AG20443 (cell line): ENCODE data around the gene MGAT5.

Source experiments
- DNase-seq: peaks from one replicate; pipeline ENCODE4 v3.0.0; 2012; ENCODE audit warnings: low spot score, mixed read lengths

Gene MGAT5

DNA sequence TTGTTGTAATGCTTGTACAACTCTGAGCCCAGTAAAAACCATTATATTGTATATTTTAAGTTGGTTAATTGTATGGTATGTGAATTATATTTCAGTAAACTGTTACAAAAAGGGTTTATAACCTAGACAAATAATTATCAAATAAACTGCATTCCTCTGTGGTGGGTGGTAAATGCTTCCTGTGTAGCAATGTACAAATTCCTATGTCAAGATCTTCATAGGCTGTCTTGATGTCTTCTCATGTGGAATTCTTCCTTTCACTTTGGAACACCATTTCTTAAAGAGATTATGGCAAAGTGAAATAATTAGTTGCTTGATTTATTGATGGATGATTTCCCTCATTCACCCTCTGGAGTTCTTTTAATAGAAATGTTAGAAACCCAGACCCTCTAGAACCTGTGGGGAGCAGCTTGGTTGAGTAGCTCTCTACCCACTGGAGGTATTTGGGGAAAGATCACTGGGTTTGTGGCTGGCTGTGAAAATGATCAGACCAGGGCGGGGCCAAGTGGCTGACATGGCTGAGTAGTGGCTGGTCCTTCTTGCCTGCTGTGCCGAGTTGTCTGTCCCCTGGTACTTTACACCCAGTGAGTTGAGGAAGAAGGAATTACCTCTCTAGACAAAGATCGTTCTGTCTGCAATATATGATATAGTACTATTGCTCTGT, 22.4 kb upstream of the MGAT5 start:
- no peak for DNase-seq

DNA sequence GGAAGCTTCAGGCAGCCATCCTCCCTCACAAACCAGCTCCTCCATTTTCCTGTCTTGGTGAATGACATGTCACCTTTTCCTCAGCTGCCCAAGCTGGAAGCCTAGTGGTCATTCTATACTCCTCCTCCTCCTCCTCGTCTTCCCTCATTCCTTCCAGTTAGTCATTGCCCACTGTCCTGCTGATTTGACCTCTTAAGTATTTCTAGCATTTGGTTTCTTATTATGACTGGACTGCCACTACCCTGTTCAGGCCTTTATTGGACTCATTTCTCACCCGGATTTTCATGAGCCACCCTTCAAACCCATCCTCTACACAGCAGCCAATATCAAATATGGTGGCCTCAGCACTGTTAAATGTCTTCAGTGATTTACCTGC, 21.9 kb upstream of the MGAT5 start:
- DNase-seq = peak; percentile 62

DNA sequence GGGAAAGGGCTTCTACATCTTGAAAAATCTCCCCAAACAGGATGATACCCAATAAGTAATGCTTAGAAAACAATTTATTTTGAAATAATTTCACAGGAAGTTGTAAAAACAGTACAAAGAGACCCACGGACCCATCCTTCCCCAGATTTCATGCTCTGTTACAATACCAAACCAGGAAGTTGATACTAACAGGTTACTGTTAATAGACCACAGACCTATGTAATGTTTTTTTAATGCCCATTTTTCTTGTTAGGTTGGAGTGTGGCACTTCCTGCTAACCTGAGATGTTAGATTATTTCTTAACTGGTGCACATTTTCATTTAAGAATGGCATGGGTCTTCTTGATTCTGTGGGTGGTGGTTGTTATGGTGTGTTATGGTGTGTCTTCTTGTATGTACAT, 21.4 kb upstream of the MGAT5 start:
- DNase-seq = no peak

DNA sequence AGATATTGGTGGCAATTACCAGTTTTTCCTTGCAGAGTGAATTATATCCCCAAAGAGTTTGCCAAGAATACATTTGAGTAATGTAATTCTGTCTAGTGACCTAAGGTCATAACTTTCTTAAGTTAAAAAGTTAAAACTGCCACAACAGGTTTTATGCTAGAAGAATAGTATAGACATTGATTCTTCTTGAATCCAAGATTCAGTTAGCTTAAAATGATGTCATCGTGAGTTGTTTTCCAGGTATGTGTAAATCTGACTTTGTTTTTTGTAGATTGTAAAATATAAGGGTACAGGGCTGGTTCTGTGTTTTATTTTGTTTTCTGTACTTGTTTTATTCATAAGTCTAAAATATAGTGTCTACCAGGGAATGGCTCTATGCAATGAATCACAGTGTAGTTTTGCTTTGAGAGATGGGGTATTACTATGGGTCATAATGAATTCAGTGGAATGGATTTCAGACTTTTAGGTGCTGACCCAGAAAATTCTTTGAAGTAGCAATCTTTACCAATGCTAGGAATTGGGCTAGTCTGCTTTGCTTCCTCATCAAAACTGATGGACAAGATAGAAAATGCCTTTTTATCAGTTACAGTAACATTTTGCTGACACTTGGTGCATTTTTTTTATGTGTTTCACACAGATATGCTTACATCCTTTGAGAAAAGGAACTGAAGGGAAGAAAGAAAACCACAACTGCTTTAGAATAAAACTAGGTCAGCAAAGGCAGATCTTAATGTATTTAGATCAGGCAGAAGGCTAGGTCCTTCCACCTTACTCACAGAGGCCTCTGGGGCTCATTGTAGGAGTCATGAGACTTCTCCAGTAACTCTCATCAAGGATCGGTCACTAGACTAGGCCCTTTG, 20.8 kb upstream of the MGAT5 start:
- DNase-seq = no peak

DNA sequence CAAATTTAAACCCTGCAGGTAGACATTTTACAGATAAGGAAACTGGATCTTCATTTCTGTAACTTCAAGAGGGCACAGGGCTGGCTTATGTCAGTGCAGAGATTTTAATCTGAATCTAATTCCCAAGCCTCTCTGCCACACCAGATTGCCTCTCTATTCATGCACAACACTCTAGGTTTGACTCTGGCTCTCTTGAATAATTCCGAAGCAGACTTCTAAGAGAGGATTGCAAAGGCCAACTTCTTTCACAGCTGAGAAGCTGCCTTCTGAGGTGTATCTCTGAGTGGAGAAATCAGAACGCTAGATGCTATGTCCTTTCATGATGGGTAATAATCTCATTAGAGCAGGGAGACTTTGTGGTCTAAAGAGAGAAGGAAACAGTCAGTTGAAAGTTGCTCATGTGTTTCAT, 20.1 kb upstream of the MGAT5 start:
- DNase-seq = no peak

DNA sequence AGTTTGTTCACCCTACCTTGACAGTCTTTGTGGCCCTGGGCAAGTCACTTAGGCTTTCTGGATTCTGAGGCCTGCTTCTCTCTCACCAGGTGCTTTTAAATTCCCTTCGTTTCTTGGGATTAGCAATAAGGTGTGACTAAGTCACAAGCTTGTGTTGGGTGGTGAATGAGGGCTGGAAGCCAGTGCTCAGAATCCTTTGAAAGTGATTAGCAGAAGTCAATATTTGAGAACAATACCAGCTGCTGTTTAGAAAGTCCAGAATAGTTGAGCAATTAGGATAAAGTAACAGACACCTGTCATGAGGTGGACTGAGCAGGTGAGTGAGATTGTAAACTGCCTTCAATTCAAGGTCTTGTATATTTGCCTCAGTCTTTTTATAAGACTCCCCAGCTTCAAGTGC, 19.3 kb upstream of the MGAT5 start:
- no peak for DNase-seq

DNA sequence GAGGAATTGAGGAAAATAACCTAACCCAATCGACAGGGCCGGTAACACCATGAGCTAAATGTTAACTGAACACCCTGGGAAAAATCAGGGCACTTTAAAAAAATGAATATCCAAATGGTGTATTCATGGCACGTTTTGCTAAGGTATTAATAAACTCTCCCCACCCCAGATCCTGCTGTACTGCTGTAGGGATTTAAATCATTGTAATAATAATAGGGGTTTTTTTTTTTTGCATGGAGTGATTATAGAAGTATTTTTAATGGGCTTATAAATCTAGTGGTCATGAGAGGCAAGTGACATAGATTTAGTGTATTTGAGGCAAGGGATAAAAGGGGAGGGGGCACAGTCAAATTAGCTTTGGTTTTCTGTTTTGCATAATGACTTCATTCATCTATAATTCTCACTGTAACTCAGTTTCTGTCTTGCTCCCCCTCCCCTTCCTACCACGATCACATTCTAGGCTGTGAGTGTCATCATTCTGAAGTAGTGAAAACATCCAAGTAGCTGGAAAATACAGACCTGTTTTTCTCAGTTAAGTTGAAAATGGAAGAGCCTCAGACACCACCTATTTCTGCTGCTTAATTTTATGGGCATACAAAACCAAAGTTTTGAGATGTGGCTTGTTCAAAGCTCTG, 18.2 kb upstream of the MGAT5 start:
- DNase-seq = peak; percentile 32

DNA sequence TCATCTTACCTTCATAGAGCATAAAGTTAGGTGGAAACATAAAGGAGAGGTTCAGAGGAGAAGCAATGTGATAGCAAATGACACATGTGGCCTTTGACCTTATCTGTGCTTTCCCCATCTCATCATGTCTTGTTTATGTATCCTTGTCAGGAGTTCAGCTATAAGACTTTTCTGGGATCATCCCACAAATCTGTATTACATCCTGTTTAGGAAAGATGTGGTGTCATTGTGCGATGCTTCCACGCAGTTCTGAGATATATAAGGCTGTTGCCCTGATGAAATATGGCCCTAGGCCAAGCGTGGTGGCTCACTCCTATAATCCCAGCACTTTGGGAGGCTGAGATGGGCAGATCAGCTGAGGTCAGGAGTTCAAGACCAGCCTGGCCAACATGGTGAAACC, 15.5 kb upstream of the MGAT5 start:
- DNase-seq = no peak

DNA sequence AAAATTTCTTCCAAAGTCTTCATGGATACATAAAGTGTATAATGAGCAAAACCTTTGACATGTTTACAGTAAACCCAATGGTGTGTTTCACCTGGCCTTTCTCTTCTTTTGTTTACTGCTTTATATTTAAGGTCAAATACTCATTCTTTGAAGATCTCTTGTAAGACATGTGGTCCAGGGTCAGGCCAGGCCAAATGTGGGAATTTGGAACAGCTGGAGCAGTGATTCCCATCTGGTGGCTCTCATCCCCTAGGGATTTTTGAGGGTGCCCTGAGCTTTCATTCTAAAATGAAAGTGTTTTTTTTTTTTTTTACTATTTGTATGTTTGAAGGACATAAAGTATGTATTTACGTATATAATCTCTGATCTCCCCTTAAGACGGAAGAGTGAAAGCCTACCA, 13.8 kb upstream of the MGAT5 start:
- no peak for DNase-seq

DNA sequence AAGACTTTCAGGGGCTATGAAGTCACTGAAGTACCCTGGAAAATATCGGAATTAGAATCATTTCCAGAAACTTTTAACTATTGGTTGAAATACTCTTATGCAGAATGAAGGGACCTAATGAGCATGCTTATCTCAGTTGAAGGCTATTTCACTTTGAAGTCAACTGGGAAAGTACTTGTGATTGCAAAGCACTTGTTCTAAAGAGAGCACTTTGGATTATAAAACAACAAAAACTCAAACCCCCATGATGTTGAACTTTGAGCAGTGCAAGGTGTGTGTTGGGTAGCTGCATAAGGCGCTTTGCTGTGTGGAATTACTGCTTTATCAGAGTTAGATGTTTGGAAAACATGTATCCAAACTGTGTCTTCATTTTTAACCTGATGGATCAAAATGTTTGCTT, 12.0 kb upstream of the MGAT5 start:
- no peak for DNase-seq

DNA sequence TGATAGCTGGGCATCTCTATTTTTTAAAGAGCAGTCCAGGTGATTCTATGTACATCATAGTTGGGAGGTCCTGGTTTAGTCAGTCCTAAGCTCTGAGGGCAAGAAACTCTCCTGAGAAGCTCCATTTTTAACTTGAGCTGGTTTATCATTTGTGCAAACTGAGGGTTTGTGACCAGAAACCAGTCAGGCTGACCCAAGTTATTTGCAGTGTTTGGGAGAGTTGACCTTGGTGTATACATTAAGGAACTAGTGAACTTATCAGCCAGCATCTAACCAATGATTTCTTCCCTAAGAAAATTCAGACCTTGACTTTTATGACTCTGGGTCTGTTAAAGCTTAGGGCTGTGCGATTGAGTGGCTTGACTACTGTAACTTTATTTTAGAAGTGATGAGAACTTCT, 10.6 kb upstream of the MGAT5 start:
- DNase-seq = no peak

DNA sequence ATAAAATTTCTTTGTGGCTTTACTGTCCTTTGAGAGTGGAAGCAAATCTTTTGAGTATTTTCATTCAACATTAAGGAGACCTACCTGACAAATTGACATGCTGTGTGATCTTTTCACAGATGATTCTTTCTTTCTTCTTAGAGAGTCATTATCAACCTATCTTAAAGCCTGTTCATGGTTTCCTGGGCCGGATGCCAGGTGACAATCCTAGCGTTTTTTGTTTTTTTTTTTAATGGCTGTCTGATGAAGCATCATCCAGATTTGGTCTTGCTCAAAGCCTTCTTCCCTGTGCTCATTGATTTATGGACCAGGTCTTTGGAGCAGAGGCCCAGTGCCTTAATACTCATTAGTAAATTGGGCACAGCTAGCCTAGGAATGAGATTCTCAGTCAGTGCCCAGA, 9.8 kb upstream of the MGAT5 start:
- no peak for DNase-seq

DNA sequence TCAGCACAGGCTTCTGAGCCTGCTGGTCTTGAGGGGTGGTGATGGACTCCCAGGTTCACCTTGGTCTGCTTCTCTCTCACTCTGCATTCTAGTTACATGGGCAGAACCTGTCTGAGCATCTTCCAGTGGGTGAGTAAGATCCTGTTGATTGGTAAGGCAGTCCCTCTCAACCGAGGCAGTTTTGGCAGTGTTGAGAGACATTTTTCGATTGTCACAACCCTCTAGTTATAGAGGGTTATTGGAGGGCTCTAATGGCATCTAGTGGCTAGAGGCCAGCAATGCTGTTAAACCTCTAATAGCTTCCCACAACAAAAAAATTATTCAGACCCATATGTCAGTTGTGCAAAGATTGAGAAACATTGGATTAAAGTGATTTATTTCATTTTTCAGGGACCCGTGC, 9.3 kb upstream of the MGAT5 start:
- no peak for DNase-seq

DNA sequence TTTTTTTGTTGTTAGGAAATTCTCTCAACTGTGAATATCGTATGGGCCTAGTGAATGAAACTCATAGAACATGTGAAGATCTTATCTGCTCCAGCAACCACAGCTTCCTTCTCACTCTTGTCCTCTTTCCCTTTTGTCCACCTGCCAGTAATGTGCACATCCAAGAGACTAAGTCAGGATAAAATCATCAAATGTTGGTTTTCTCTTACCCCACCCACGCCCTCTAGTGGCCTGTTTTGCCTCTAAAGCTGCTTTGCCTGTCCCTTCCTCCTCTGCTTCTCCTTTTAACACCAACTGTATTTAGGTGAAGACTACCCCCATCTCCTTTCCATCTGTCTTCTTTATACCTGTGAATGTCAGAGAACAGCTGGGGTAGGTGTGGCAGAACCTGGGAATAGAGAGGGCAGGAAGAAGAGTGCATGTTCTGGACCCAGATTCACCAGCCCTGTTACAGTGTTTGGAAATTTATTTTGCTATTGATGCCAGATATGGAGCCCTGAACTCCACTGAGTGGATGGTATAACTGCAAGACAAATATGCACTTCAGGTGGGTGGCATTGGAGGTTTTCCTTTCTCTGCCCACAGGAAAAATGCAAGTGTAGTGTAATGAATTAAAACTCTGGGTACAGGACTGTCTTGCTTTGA, 8.4 kb upstream of the MGAT5 start:
- DNase-seq = peak; percentile 63

DNA sequence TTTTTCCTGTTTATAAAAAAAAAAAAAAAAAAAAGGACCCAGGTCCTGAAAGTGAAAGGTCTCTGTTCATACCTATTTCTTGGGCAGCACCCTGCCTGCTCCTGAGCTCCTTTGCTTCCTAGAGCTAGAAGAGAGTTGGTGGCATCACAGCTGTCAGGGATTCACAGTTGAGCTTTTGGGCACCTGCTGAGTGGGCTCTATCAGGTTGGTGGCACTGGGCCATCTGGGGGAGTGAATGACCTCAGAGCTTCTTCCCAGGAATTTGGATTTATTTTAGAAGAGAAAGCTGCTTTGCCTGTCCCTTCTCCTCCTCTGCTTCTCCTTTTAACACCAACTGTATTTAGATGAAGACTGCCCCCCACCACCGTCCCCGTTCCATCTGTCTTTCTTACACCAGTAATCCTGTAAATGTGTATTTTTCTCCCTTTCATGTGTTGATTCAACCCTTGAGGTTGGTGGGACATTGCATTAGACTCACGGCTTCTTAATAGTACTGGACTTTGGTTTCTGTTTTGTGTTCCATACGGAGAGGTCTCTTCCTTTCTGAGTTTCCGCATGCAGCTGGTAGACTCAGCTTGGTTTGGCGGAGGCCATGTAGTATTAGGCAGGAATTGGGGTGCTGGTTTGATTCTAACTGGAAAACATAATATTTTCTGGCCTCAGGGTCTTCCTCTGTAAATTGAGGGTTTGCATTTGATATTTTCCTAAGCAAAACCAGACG, 7.6 kb upstream of the MGAT5 start:
- no peak for DNase-seq

DNA sequence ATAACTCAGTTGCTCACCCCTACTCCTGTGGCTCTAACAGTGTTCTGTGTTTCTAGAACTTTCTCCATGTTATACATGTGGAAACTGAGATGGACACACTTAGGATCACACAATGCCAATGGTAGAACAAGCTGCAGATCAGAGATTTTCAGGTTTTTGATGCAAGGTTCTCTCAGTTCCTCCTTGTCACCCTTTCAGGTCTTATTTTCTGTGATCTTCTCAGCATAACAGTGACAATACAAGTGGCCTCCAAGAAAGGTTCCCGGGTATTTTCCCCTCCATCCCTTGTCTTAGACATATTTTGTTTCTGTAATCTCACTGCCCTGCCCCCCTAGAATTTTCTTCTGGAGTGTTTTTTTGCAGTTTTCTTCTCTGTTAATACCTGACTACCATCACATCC, 6.2 kb upstream of the MGAT5 start:
- no peak for DNase-seq

DNA sequence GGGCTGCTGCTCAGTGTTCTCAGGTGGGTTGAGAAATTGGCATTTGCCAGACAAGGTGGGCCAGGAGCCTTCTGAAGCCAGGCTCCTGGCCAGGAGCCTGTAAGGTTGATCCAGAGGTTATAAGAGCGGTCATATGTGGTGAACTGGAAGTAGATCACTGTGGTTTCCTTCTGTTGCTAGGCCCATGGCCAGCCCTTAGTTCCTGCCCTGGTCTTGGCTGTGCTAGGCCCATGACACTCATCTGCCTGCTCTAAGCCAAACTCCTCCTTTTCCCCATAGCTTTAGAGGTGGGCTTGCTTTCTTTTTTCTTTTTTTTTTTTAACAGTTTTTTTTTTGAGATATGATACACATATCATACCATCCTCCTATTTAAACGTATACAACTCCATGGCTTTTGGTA, 5.0 kb upstream of the MGAT5 start:
- DNase-seq = no peak

DNA sequence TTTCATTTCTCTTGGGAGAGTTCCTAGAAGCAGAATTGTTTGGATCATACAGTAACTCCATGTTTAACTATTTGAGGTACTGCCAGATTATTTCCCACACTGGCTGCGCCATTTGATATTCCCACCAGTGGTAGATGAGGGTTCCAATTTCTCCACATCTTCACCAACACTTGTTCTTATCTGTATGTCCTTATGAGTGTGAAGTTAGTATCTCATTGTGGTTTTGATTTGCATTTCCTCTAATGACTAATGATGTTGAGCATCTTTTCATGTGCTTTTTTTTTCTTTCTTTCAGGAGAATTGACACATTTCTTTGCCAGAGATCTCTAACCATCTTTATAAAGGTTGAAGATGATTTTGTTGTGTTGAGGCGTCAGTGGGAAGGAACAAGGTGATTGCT, 4.1 kb upstream of the MGAT5 start:
- DNase-seq = no peak

DNA sequence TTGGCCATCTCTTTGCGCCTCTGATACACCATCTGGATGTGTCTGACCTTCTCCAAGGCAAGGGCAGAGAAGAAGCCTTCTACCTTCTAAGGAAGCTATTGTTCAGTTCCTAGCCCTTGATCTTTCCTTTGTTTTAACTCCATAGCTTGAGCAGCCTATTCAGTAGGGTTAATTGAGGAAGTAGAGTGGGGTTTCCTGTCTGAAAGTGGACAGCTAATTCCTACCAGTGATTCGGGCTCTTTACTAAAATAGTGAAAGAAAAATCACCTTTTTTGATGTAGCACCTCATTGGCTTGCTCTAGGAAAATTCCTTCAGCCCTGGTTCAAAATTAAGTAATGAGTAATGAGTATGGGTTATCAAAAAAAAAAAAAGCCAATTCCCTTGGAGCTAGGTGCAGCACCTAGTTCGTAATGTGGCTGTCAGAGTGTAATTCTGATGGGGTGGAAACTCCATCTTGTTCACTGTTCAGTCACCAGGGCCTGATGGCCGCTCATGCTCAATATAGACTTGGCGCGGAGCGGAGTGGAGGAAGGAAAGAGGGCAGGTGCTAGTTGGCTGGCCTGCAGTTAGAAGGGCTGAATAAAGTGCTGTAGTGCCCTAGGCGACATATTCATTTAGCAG, 2.9 kb upstream of the MGAT5 start:
- DNase-seq = no peak

DNA sequence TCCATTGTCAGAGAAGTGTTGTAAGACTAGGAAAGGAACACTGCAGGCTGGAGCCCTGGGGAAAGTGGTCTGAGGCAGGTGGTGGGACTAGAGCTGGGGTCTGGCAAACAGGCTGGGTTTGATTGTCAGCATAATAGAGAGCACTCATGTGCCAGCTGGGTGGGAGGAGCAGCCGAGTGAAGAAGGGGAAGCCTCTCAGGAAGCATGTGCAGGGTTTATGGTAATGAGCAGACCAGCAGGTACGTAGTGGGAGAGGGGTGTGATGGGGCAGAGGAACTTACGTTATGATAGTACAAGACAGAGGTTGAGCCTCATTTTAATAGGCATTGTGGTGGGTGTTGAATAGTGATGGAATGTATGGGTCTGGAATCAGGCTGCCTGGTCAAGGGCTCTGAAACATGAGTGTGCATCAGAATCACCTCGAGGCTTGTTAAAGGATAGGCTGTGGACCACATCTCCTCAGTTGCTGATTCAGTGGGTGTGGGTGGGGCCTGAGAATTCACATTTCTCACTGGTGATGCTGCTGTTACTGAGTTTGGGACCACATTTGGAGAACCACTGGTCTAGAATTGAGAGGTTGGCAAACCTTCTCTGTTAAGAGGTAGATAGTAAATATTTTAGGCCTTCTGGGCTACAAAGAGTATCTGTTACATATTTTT, 1.7 kb upstream of the MGAT5 start:
- DNase-seq = peak; percentile 48

DNA sequence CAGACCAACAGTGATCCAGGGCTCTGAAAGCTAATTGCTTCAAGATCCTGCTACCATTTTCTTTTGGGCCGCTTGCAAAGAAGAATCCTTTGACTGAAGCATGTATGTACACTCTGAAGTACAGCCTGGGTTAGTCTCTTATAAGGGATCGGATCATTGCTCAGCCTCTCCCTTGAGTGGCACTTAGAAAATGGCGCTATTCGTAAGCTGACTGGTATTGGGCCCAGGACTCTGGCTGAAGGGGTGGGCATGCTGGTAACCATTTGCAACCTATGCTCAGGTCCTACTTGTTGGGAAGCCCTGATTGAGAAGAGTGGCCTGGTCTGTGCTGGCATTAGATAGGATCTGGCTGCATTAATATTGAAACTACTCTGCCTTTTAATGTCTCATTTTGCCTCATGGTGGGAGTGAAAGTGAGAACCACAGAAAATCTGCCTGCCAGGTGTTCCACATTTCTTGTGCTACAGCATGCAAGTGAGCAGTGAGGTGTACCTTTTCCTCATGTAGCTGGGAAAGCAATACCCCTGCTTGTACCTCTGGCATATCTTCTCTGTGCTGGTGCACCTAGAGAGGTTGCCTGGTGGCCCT, 661 bp upstream of the MGAT5 start:
- no peak for DNase-seq
